Endothelial cell of umbilical vein (primary cell): ENCODE measurements around the gene ARHGEF16.

ENCODE experiments used
- EZH2 ChIP-seq: IDR thresholded peaks from 2 replicates; pipeline ENCODE4 v1.6.1; 2012; ENCODE audit warnings: borderline replicate concordance, low read depth, mild to moderate bottlenecking, moderate library complexity, low read length, inconsistent platforms; ENCODE audit not compliant: severe bottlenecking
- FOS ChIP-seq: IDR thresholded peaks from 2 replicates; pipeline ENCODE4 v1.6.1; 2011; ENCODE audit warnings: mild to moderate bottlenecking, low read length, moderate library complexity, borderline replicate concordance; ENCODE audit not compliant: insufficient read depth
- JUN ChIP-seq: IDR thresholded peaks from 2 replicates; pipeline ENCODE4 v1.6.1; 2011; ENCODE audit warnings: borderline replicate concordance, low read depth; ENCODE audit not compliant: insufficient read length, insufficient read depth
- MYC ChIP-seq: IDR thresholded peaks from one replicate; pipeline ENCODE4 v1.6.1; 2011; ENCODE audit warnings: mild to moderate bottlenecking, low read depth, low read length
- POLR2A ChIP-seq: IDR thresholded peaks from 2 replicates; pipeline ENCODE4 v1.6.1; 2012; ENCODE audit warnings: low read depth, mild to moderate bottlenecking, control low read depth, low read length
- POLR2AphosphoS5 ChIP-seq: IDR thresholded peaks from 2 replicates; pipeline ENCODE4 v1.6.1; 2012; ENCODE audit warnings: low read depth, mild to moderate bottlenecking, control low read depth, low read length, moderate library complexity; ENCODE audit not compliant: insufficient read depth
- TF ChIP-seq, protein P1 (sequence below), 2 donors: IDR thresholded peaks; 1 replicate in 1 of 2; 2 replicates in 1 of 2; pipeline ENCODE4 v1.5.1; 2011; ENCODE audit warnings: low read length in 2 of 2, mild to moderate bottlenecking in 2 of 2, moderate library complexity in 2 of 2, control low read depth in 1 of 2, inconsistent platforms in 1 of 2, low read depth in 1 of 2; ENCODE audit not compliant: insufficient read depth in 1 of 2; ENCODE audit errors: extremely low read depth in 1 of 2
- TF ChIP-seq, protein P2 (sequence below): IDR thresholded peaks from 2 replicates; pipeline ENCODE4 v1.6.1; 2011; ENCODE audit not compliant: insufficient read depth, insufficient read length

DNA sequence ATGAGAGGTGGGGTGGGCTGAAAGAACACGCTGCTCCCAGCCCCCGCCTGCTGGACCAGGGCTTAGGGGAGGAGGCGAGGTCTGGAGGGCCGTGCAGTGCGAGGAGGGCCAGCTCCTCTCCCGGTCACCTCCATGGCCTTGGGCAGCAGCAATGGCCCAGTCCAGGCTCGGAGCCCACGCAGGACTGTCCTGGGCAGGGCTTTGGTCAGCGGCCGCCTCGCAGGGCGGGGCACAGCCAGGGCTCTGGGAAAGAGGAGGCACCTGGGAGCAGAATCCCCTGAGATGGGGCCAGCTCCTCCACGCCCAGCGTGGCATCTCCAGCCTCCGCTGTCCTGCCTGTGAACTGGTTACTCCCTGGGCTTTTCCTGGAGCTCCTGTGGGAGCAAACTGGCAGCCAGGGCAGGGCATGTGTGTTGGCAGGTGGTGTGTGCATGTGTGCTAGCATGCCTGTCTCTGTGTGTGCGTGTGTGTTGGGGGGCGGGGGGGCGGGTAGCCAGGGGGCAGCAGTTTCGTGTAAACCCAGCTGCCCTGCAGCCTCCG is 27.4 kb downstream of the ARHGEF16 start:
- TF ChIP-seq EZH2 (no peak), POLR2A (no peak), MYC (no peak), POLR2AphosphoS5 (no peak), FOS (no peak), JUN (no peak)
- TF ChIP-seq, protein P1, sequence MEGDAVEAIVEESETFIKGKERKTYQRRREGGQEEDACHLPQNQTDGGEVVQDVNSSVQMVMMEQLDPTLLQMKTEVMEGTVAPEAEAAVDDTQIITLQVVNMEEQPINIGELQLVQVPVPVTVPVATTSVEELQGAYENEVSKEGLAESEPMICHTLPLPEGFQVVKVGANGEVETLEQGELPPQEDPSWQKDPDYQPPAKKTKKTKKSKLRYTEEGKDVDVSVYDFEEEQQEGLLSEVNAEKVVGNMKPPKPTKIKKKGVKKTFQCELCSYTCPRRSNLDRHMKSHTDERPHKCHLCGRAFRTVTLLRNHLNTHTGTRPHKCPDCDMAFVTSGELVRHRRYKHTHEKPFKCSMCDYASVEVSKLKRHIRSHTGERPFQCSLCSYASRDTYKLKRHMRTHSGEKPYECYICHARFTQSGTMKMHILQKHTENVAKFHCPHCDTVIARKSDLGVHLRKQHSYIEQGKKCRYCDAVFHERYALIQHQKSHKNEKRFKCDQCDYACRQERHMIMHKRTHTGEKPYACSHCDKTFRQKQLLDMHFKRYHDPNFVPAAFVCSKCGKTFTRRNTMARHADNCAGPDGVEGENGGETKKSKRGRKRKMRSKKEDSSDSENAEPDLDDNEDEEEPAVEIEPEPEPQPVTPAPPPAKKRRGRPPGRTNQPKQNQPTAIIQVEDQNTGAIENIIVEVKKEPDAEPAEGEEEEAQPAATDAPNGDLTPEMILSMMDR (IDR thresholded peaks at IDR 0.05; ENCODE audit: extremely low read depth in 1 of 2, insufficient read depth in 1 of 2, low read depth in 1 of 2, low read length in 2 of 2): no peak
- TF ChIP-seq, protein P2, sequence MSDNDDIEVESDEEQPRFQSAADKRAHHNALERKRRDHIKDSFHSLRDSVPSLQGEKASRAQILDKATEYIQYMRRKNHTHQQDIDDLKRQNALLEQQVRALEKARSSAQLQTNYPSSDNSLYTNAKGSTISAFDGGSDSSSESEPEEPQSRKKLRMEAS: no peak
